ENCODE data around the gene OPTC. TPM values are rescaled to one million over a fixed set of nuclear protein-coding genes. Genes with fewer than 3 reads are reported as not detected.
A peak's percentile ranks its signal among the peaks of the same experiment; 100 is the strongest.

OPTC gene
- total and polyA plus RNA-seq, 2 of the 8 experiments (the other 6 are each of a cell fraction or from before 2014, with no cell fraction given), result 1.1 to 4.0 TPM

GRCh38 chr1:203551550-203551949 lies 57.6 kb downstream of the OPTC start:
- Histone ChIP-seq H2AK5ac (ENCODE audit: low read depth, low read length) (no peak overlapping the region), H3K79me1 (ENCODE audit: low read depth, low read length) (no peaks in the 10 kb centered on the region), H3K27me3 (replicated peaks in 1 of 4; ENCODE audit: control insufficient read depth in 3 of 4, extremely low read depth in 1 of 4, insufficient read depth in 3 of 4, low read length in 3 of 4) (no peaks in the 10 kb centered on the region), H3K9ac (replicated peaks in 1 of 4; ENCODE audit: extremely low read depth in 1 of 4, low read depth in 3 of 4, low read length in 3 of 4) (no peak overlapping the region), H3K4me2 (ENCODE audit: insufficient read depth in 1 of 2, low read depth in 2 of 2, low read length in 2 of 2) (no peak overlapping the region), H4K20me1 (replicated peaks in 1 of 2; ENCODE audit: control insufficient read depth in 1 of 2, insufficient read depth in 2 of 2, low read length in 2 of 2) (no peaks in the 10 kb centered on the region), H3K23me2 (ENCODE audit: low read depth, low read length) (no peaks in the 10 kb centered on the region), H3K9me3 (ENCODE audit: insufficient read depth in 2 of 2, low read depth in 1 of 2, low read length in 1 of 2) (no peaks in the 10 kb centered on the region), H4K5ac (ENCODE audit: insufficient read length, low read depth, low read length) (no peak overlapping the region), H3K18ac (ENCODE audit: extremely low read depth, low read length) (no peak overlapping the region), H2BK120ac (replicated peaks; ENCODE audit: low read depth, low read length) (no peak overlapping the region), H2BK20ac (ENCODE audit: low read length) (0 out of 2 replicates have a peak overlapping the region, but pooled peaks have one; percentile 64), H2BK12ac (ENCODE audit: low read depth, low read length) (no peak overlapping the region), H3K27ac (ENCODE audit: low read depth, low read length) (no peak overlapping the region), H2BK15ac (ENCODE audit: low read length) (no peak overlapping the region), H3K4me1 (replicated peaks in 1 of 4; ENCODE audit: control insufficient read depth in 3 of 4, insufficient read depth in 4 of 4, low read length in 3 of 4) (peaks cover 11 to 34% (median 21%) of the 10 kb centered on the region in 4 experiments), H3K79me2 (ENCODE audit: control insufficient read depth in 1 of 2, insufficient read depth in 2 of 2, low read length in 2 of 2) (no peaks in the 10 kb centered on the region), H3K4ac (replicated peaks; ENCODE audit: insufficient read length, low read depth, low read length) (no peak overlapping the region), H3K4me3 (ENCODE audit: extremely low read depth in 1 of 4, insufficient read depth in 2 of 4, low read depth in 3 of 4, low read length in 4 of 4) (no peak overlapping the region), H3K14ac (ENCODE audit: insufficient read length) (no peak overlapping the region), H2BK5ac (ENCODE audit: low read depth, low read length) (no peak overlapping the region), H3K23ac (ENCODE audit: insufficient read length) (no peak overlapping the region), H3K36me3 (ENCODE audit: control insufficient read depth in 2 of 4, insufficient read depth in 4 of 4, low read length in 3 of 4) (no peaks in the 10 kb centered on the region), H4K8ac (ENCODE audit: extremely low read depth, insufficient read depth, low read length) (no peak overlapping the region), H4K91ac (replicated peaks; ENCODE audit: insufficient read length, low read length) (no peak overlapping the region), H2AFZ (ENCODE audit: low read length) (no peak overlapping the region), H3K56ac (replicated peaks; ENCODE audit: insufficient read length, low read depth, low read length) (no peak overlapping the region)
- ChIA-PET POLR2A (ENCODE audit: partially characterized antibody) (no interaction called here), CTCF (ENCODE audit: partially characterized antibody) (interaction anchor here (0.6 to 1.3 kb wide), 3 partner anchors 11 to 36 kb away, joined by 3 to 4 read pairs (median 3); no protein-coding TSS in a partner anchor)
- no peak for DNase-seq (ENCODE audit: low read depth in 1 of 2, low spot score in 2 of 2)
- 90% methylated on average over 5 of the region's 5 CpGs; no CpG with 5 or more reads in 1 of the 2 experiments for WGBS, 2 experiments (ENCODE audit: extremely low coverage in 1 of 2, insufficient coverage in 1 of 2, insufficient read length in 1 of 2, insufficient replicate concordance in 2 of 2, low coverage in 1 of 2, low lambda C conversion rate in 2 of 2, missing lambda C conversion rate in 1 of 2)
- no peak for FAIRE-seq
- TF ChIP-seq BRCA1 (IDR thresholded peaks at IDR 0.05; ENCODE audit: low read depth, low read length) (no peak), SAP30 (IDR thresholded peaks at IDR 0.05; ENCODE audit: insufficient read depth, insufficient replicate concordance, low read length) (no peak)
